HEK293T (cell line): ENCODE results near the gene IMPACT.

ENCODE experiments used
- ARNT ChIP-seq: fragments of 450-650 bp; IDR thresholded peaks from 2 replicates; pipeline ENCODE4 v1.6.1; 2017; ENCODE audit warnings: mild to moderate bottlenecking
- BHLHE40 ChIP-seq: fragments of 450-650 bp; IDR thresholded peaks from 2 replicates; pipeline ENCODE4 v1.6.1; 2016; ENCODE audit warnings: mild to moderate bottlenecking, moderate library complexity, borderline replicate concordance
- ELF4 ChIP-seq: fragments of 450-650 bp; IDR thresholded peaks from 2 replicates; pipeline ENCODE4 v1.6.1; 2017; ENCODE audit warnings: antibody characterized with exemption
- FOXA1 ChIP-seq: fragments of 450-650 bp; IDR thresholded peaks from 2 replicates; pipeline ENCODE4 v1.6.1; 2016; ENCODE audit warnings: mild to moderate bottlenecking
- FOXK2 ChIP-seq: fragments of 450-650 bp; IDR thresholded peaks from 2 replicates; pipeline ENCODE4 v1.6.1; 2016; ENCODE audit warnings: mild to moderate bottlenecking
- FOXM1 ChIP-seq: fragments of 450-650 bp; IDR thresholded peaks from 2 replicates; pipeline ENCODE4 v1.6.1; 2017; ENCODE audit warnings: mild to moderate bottlenecking, borderline replicate concordance
- HDGF ChIP-seq: fragments of 450-650 bp; IDR thresholded peaks from 2 replicates; pipeline ENCODE4 v1.6.1; 2017; ENCODE audit warnings: antibody characterized with exemption, borderline replicate concordance
- L3MBTL2 ChIP-seq: fragments of 450-650 bp; conservative IDR thresholded peaks from 2 replicates; pipeline ENCODE4 v1.6.1; 2016; ENCODE audit warnings: mild to moderate bottlenecking
- LEF1 ChIP-seq: fragments of 450-650 bp; IDR thresholded peaks from 2 replicates; pipeline ENCODE4 v1.6.1; 2017; ENCODE audit warnings: mild to moderate bottlenecking, borderline replicate concordance
- NFRKB ChIP-seq: fragments of 450-650 bp; IDR thresholded peaks from 2 replicates; pipeline ENCODE4 v1.6.1; 2016; ENCODE audit warnings: mild to moderate bottlenecking, moderate library complexity
- SP1 ChIP-seq: fragments of 450-650 bp; IDR thresholded peaks from 2 replicates; pipeline ENCODE4 v1.6.1; 2017
- SUZ12 ChIP-seq: fragments of 450-650 bp; IDR thresholded peaks from 2 replicates; pipeline ENCODE4 v1.6.1; 2016; ENCODE audit warnings: mild to moderate bottlenecking
- TARDBP ChIP-seq: fragments of 450-650 bp; IDR thresholded peaks from 2 replicates; pipeline ENCODE4 v1.6.1; 2016
- TF ChIP-seq, protein P1 (sequence below): fragments of 450-650 bp; IDR thresholded peaks from 2 replicates; pipeline ENCODE4 v1.6.1; 2016

DNA sequence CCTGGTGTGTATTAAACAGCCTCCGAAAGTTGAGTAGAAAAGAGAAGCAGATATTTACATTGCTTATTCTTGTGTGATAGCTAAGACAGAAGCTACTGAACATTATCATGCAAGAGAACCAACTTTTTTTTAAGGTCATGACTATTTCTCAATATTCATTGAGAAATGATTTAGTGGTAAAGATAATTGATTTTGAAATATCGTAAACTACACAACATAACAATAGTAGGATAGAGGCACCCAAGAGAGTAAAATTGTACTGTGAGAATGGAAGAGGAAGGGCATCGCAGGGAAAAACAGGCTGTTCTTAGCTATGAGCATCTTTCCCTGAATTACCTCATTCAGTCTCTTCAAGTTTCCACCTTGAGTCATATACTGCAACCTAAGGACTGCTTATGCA lies 59.2 kb downstream of the IMPACT start:
- TF ChIP-seq BHLHE40 (no peak), FOXM1 (no peak), SUZ12 (no peak), ELF4 (no peak), FOXA1 (no peak), SP1 (no peak), L3MBTL2 (no peak), TARDBP (no peak), LEF1 (no peak), FOXK2 (no peak), HDGF (no peak), ARNT (no peak), NFRKB (no peak)
- TF ChIP-seq, protein P1, sequence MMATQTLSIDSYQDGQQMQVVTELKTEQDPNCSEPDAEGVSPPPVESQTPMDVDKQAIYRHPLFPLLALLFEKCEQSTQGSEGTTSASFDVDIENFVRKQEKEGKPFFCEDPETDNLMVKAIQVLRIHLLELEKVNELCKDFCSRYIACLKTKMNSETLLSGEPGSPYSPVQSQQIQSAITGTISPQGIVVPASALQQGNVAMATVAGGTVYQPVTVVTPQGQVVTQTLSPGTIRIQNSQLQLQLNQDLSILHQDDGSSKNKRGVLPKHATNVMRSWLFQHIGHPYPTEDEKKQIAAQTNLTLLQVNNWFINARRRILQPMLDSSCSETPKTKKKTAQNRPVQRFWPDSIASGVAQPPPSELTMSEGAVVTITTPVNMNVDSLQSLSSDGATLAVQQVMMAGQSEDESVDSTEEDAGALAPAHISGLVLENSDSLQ, result no peak
